ENCODE data around the gene GRM8.
"Not testable (repeated sequence)": the region's sequence is repeated elsewhere in the genome, so short reads cannot be mapped to it uniquely, and the experiment has no call there.

DNA sequence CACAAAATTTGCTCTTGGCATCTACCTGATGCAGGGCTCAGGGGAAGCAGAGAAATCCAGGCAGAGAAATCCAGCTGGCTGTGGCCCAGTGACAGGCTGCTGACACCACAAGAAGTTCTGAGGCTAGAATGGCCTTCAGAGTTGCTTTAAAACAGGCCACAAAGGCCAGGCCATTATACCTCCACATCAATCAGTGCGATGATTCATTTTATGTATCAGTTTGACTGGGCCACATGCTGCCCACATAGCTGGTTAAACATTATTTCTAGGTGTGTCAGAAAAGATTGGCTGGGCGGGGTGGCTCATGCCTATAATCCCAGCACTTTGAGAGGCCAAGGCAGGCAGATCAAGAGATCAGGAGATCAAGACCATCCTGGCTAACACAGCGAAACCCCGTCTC is 341.1 kb downstream of the GRM8 start:
- TF ChIP-seq, protein P1, sequence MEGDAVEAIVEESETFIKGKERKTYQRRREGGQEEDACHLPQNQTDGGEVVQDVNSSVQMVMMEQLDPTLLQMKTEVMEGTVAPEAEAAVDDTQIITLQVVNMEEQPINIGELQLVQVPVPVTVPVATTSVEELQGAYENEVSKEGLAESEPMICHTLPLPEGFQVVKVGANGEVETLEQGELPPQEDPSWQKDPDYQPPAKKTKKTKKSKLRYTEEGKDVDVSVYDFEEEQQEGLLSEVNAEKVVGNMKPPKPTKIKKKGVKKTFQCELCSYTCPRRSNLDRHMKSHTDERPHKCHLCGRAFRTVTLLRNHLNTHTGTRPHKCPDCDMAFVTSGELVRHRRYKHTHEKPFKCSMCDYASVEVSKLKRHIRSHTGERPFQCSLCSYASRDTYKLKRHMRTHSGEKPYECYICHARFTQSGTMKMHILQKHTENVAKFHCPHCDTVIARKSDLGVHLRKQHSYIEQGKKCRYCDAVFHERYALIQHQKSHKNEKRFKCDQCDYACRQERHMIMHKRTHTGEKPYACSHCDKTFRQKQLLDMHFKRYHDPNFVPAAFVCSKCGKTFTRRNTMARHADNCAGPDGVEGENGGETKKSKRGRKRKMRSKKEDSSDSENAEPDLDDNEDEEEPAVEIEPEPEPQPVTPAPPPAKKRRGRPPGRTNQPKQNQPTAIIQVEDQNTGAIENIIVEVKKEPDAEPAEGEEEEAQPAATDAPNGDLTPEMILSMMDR (conservative IDR thresholded peaks at IDR 0.05; ENCODE audit: low read length), result not testable (repeated sequence)
- not testable (repeated sequence) for TF ChIP-seq EZH2phosphoT487 (IDR thresholded peaks at IDR 0.05; ENCODE audit: borderline replicate concordance)
